Effector memory CD4-positive, alpha-beta T cell (primary cell): ENCODE data around the gene PRR12.
A peak's percentile ranks its signal among the peaks of the same experiment; 100 is the strongest.

Experiments
- DNase-seq, 3 donors: peaks; one replicate each; pipeline ENCODE4 v3.0.0-alpha.2; 2020
- H3K27ac ChIP-seq: 2 replicates; pipeline ENCODE4 v1.7.0; 2013; ENCODE audit warnings: mild to moderate bottlenecking, low read length, moderate library complexity; ENCODE audit not compliant: insufficient read depth, poor library complexity, severe bottlenecking
- H3K27me3 ChIP-seq: replicated peaks from 2 replicates; pipeline ENCODE4 v1.7.0; 2013; ENCODE audit warnings: mild to moderate bottlenecking, low read length; ENCODE audit not compliant: insufficient read depth, control insufficient read depth, poor library complexity, severe bottlenecking
- H3K36me3 ChIP-seq: 2 replicates; pipeline ENCODE4 v1.7.0; 2013; ENCODE audit warnings: mild to moderate bottlenecking, low read length, moderate library complexity; ENCODE audit not compliant: control insufficient read depth, insufficient read depth
- H3K4me1 ChIP-seq: 2 replicates; pipeline ENCODE4 v1.7.0; 2013; ENCODE audit warnings: low read length, mild to moderate bottlenecking; ENCODE audit not compliant: control insufficient read depth, insufficient read depth, poor library complexity, severe bottlenecking
- H3K4me3 ChIP-seq: 2 replicates; pipeline ENCODE4 v1.7.0; 2013; ENCODE audit warnings: low read length, low read depth, mild to moderate bottlenecking; ENCODE audit not compliant: insufficient read depth, poor library complexity, severe bottlenecking
- H3K9me3 ChIP-seq: 2 replicates; pipeline ENCODE4 v1.7.0; 2013; ENCODE audit warnings: mild to moderate bottlenecking, low read length, moderate library complexity; ENCODE audit not compliant: control insufficient read depth

Gene PRR12

GRCh38 chr19:49656456-49657109 lies 65.6 kb downstream of the PRR12 start:
- DNase-seq = no peak
- H3K36me3 ChIP-seq = peaks cover 84% of the 10 kb centered on the region
- H3K27ac ChIP-seq = no peak overlapping the region
- H3K27me3 ChIP-seq = no peaks in the 10 kb centered on the region
- no peak overlapping the region for H3K4me3 ChIP-seq
- H3K9me3 ChIP-seq = no peaks in the 10 kb centered on the region
- H3K4me1 ChIP-seq = no peaks in the 10 kb centered on the region

- Histone ChIP-seq H3K4me1 (peaks cover 4% of the 10 kb centered on the region), H3K9me3 (no peaks in the 10 kb centered on the region), H3K36me3 (peaks cover 90% of the 10 kb centered on the region), H3K4me3 (no peak overlapping the region), H3K27me3 (no peaks in the 10 kb centered on the region), H3K27ac (no peak overlapping the region)
- DNase-seq = no peak
Measured at GRCh38 chr19:49657493-49658138, 66.6 kb downstream of the PRR12 start.

GRCh38 chr19:49658139-49658517 lies 67.1 kb downstream of the PRR12 start:
- Histone ChIP-seq H3K27ac (no peak overlapping the region), H3K4me1 (peaks cover 9% of the 10 kb centered on the region), H3K9me3 (no peaks in the 10 kb centered on the region), H3K36me3 (peaks cover 90% of the 10 kb centered on the region), H3K27me3 (no peaks in the 10 kb centered on the region), H3K4me3 (no peak overlapping the region)
- no peak for DNase-seq

GRCh38 chr19:49658566-49659442 lies 67.8 kb downstream of the PRR12 start:
- Histone ChIP-seq H3K4me3 (no peak overlapping the region), H3K27me3 (no peaks in the 10 kb centered on the region), H3K36me3 (peaks cover 87% of the 10 kb centered on the region), H3K27ac (peak overlapping the region; percentile 14), H3K4me1 (peaks cover 15% of the 10 kb centered on the region), H3K9me3 (no peaks in the 10 kb centered on the region)
- DNase-seq = no peak

GRCh38 chr19:49660338-49660961 lies 69.5 kb downstream of the PRR12 start:
- Histone ChIP-seq H3K36me3 (peaks cover 73% of the 10 kb centered on the region), H3K27me3 (no peaks in the 10 kb centered on the region), H3K27ac (peak overlapping the region; percentile 13), H3K4me3 (no peak overlapping the region), H3K9me3 (no peaks in the 10 kb centered on the region), H3K4me1 (peaks cover 20% of the 10 kb centered on the region)
- DNase-seq = no peak

GRCh38 chr19:49662011-49662410 lies 71.0 kb downstream of the PRR12 start:
- H3K4me1 ChIP-seq = peaks cover 27% of the 10 kb centered on the region
- H3K27ac ChIP-seq = peak overlapping the region; percentile 85

GRCh38 chr19:49663224-49663623 lies 72.2 kb downstream of the PRR12 start:
- no peak for DNase-seq
- Histone ChIP-seq H3K27me3 (no peaks in the 10 kb centered on the region), H3K4me1 (peaks cover 27% of the 10 kb centered on the region), H3K27ac (peak overlapping the region; percentile 85), H3K4me3 (peak overlapping the region; percentile 97), H3K36me3 (peaks cover 46% of the 10 kb centered on the region), H3K9me3 (no peaks in the 10 kb centered on the region)

More at GRCh38 chr19:49662011-49662410, 71.0 kb downstream of the PRR12 start:
- Histone ChIP-seq H3K4me3 (no peak overlapping the region), H3K9me3 (no peaks in the 10 kb centered on the region), H3K27me3 (no peaks in the 10 kb centered on the region), H3K36me3 (peaks cover 58% of the 10 kb centered on the region)
- no peak for DNase-seq

- peak overlapping the region; percentile 97 for H3K4me3 ChIP-seq
- DNase-seq = peak; percentile 85 to 87 (median 86)
- no peaks in the 10 kb centered on the region for H3K9me3 ChIP-seq
- peaks cover 27% of the 10 kb centered on the region for H3K4me1 ChIP-seq
- H3K27ac ChIP-seq = peak overlapping the region; percentile 85
- no peaks in the 10 kb centered on the region for H3K27me3 ChIP-seq
- peaks cover 34% of the 10 kb centered on the region for H3K36me3 ChIP-seq
Measured at GRCh38 chr19:49664171-49665035, 73.4 kb downstream of the PRR12 start.

GRCh38 chr19:49665036-49665350 lies 74.0 kb downstream of the PRR12 start:
- Histone ChIP-seq H3K4me1 (peaks cover 27% of the 10 kb centered on the region), H3K9me3 (no peaks in the 10 kb centered on the region), H3K36me3 (peaks cover 31% of the 10 kb centered on the region), H3K4me3 (peak overlapping the region; percentile 97), H3K27ac (peak overlapping the region; percentile 85), H3K27me3 (no peaks in the 10 kb centered on the region)
- no peak for DNase-seq
